Measurements from ENCODE around the gene LRMDA.

LRMDA gene

DNA sequence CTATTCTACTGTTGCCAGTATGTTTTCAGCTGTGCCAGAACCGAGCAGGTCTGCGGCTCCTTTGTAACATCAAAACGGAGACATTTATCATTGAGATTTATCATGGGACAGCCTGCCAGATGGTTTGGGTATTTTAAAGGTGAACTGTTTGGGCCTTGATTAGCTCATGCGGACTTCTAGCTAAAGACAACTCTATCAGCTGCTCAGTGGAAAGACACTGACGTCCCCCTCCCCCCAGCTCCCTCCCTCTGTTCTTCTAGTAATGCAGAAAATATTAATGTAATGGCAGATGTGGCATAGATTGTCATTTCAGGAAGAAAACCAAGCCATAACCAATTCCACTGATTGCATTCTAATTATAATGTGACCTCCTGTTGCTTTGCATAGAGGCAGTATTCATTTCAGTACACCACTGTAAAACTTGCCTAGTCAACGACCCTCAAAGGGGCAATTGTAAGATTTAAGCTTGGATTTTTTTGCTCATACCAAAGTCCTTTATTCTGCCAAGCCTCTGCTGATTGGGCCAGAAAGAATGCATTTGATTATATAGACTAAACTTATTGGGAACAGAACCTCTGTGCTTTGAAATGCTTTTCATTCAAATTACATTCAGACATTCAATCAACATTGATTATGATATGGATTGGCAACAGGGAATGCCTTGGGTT is 966.8 kb downstream of the LRMDA start:
- H2AFZ ChIP-seq (ENCODE audit: low read depth, low read length), result no peak overlapping the region
- H3K36me3 ChIP-seq (ENCODE audit: insufficient read depth, low read length), result no peaks in the 10 kb centered on the region
- no peak overlapping the region for H3K4me3 ChIP-seq (ENCODE audit: low read length)
- no peaks in the 10 kb centered on the region for H3K27me3 ChIP-seq (ENCODE audit: insufficient read depth, low read length)
- no peaks in the 10 kb centered on the region for H3K9me3 ChIP-seq (ENCODE audit: low read length)
- H3K4me1 ChIP-seq (ENCODE audit: insufficient read depth, low read length), result no peaks in the 10 kb centered on the region

DNA sequence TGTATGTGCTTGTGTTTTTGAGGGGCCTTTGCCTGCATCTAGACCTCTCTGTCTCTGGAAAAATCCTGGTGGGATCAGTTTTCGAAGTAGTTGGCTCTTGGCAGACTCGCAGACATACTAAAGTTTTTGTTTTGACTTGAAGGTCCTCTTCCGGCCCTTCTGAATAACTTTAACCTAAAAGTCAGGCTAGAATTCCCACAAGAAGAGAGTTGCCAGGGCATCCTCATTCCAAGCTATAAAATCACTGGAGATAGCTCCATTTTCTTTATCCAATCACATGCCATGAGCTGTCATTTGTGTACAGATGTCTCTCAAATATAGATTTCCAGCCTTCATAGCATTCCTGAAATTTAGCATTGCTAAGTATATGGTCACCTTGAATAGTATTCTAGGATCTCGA is 967.8 kb downstream of the LRMDA start:
- no peaks in the 10 kb centered on the region for H3K4me1 ChIP-seq (ENCODE audit: insufficient read depth, low read length)
- no peak overlapping the region for H2AFZ ChIP-seq (ENCODE audit: low read depth, low read length)
- H3K27me3 ChIP-seq (ENCODE audit: insufficient read depth, low read length), result no peaks in the 10 kb centered on the region
- no peaks in the 10 kb centered on the region for H3K36me3 ChIP-seq (ENCODE audit: insufficient read depth, low read length)
- no peaks in the 10 kb centered on the region for H3K9me3 ChIP-seq (ENCODE audit: low read length)
- no peak overlapping the region for H3K4me3 ChIP-seq (ENCODE audit: low read length)

DNA sequence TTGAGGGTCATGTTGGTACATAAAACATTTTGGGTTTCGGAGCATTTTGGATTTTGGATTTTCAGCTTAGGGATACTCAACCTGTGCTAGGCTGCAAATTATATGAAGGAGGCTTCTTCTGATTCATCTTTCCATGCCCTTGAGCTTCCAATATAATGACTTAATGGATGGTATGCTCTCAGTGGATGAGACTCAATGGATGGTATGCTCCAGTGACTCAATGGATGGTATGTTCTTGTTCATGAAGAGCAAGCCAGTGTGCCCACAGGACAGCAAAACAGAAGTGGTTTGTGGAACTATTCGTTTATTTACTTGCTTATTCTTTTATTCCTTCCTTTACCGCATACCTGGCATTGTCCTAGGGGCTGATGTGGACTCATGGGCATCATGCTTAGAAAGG is 969.6 kb downstream of the LRMDA start:
- no peaks in the 10 kb centered on the region for H3K36me3 ChIP-seq (ENCODE audit: insufficient read depth, low read length)
- no peaks in the 10 kb centered on the region for H3K9me3 ChIP-seq (ENCODE audit: low read length)
- no peak overlapping the region for H2AFZ ChIP-seq (ENCODE audit: low read depth, low read length)
- no peak overlapping the region for H3K4me3 ChIP-seq (ENCODE audit: low read length)
- H3K4me1 ChIP-seq (ENCODE audit: insufficient read depth, low read length), result no peaks in the 10 kb centered on the region
- no peaks in the 10 kb centered on the region for H3K27me3 ChIP-seq (ENCODE audit: insufficient read depth, low read length)

DNA sequence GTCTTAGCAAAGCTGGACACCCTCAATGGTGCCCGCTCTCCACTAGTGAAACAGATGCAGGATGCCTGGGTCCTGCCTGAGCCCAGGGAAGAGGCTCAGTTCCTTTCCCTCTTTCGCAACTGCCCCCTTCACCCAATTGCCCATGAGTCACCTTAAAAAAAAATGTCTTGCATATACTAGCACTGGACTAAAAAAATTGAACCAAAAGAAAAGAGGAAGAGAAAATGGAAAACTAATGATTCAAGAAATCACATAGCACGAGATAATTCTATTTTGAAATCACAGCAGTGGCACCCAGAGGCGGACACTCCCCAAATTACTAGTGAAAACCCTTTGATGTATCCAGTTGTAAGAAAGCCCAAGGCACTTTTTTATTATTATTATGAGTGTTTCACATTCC is 972.5 kb downstream of the LRMDA start:
- no peak overlapping the region for H3K4me3 ChIP-seq (ENCODE audit: low read length)
- H2AFZ ChIP-seq (ENCODE audit: low read depth, low read length), result no peak overlapping the region
- no peaks in the 10 kb centered on the region for H3K4me1 ChIP-seq (ENCODE audit: insufficient read depth, low read length)
- H3K27me3 ChIP-seq (ENCODE audit: insufficient read depth, low read length), result peaks cover 3% of the 10 kb centered on the region
- H3K9me3 ChIP-seq (ENCODE audit: low read length), result no peaks in the 10 kb centered on the region
- H3K36me3 ChIP-seq (ENCODE audit: insufficient read depth, low read length), result no peaks in the 10 kb centered on the region

DNA sequence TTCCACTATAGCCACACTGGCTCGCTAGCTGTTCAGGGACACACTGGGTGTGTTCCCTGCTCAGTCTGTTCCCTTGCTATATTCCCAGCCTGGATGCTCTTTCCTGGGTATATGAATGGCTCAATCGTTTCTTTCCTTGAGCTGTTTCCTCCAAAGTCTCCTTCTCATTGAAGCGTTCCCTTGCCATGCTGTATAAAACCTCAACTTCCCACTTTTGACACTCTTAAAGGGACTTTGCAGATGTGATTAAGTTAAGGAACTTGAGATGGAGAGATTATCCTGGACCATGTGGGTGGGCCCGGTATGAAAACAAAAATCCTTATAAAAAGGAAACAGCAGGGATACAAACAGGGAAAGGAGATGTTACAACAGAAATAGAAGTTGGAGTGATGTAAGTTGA is 973.1 kb downstream of the LRMDA start:
- H2AFZ ChIP-seq (ENCODE audit: low read depth, low read length), result no peak overlapping the region
- peaks cover 3% of the 10 kb centered on the region for H3K27me3 ChIP-seq (ENCODE audit: insufficient read depth, low read length)
- H3K4me1 ChIP-seq (ENCODE audit: insufficient read depth, low read length), result no peaks in the 10 kb centered on the region
- H3K36me3 ChIP-seq (ENCODE audit: insufficient read depth, low read length), result no peaks in the 10 kb centered on the region
- no peaks in the 10 kb centered on the region for H3K9me3 ChIP-seq (ENCODE audit: low read length)
- H3K4me3 ChIP-seq (ENCODE audit: low read length), result no peak overlapping the region

DNA sequence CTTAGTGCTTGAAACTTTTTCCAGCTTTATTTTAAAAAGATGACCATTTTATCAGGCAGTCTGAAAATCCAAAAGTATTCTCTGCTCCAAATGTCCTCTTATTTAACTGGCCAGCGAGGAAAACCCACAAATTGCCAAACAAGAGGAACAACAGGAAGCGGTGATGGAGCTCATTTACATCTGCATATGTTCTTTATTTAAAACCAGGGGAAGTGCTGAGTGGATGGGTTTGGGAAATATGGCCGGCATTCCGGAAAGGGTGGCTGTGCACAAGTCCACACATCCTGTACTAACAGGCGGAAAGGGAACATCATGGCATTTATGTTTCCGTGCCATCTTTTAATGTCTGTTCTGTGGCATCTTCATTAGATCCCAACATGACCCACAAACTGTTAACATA is 974.5 kb downstream of the LRMDA start:
- H2AFZ ChIP-seq (ENCODE audit: low read depth, low read length), result no peak overlapping the region
- H3K4me3 ChIP-seq (ENCODE audit: low read length), result no peak overlapping the region
- H3K4me1 ChIP-seq (ENCODE audit: insufficient read depth, low read length), result no peaks in the 10 kb centered on the region
- H3K27me3 ChIP-seq (ENCODE audit: insufficient read depth, low read length), result peaks cover 3% of the 10 kb centered on the region
- no peaks in the 10 kb centered on the region for H3K36me3 ChIP-seq (ENCODE audit: insufficient read depth, low read length)
- H3K9me3 ChIP-seq (ENCODE audit: low read length), result no peaks in the 10 kb centered on the region

DNA sequence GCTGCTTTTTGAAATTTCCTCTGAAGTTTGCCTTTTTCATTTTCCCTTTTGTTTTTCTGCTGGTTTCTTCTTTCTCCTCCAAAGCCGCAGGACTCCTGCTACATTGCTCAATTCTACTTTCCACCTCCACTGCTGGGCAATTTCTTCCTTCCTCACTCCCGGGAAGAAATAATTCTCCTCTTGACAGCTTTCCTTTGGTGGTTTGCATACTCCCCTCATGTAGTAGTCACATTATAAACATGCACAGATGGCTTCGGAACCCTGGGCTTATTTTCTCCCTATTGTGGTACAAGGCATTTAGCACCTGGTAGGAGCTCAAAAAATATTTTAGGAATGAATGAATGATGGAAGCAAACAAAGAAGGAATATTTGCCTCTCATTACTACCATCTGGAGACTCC is 977.2 kb downstream of the LRMDA start:
- H3K4me1 ChIP-seq (ENCODE audit: insufficient read depth, low read length), result no peaks in the 10 kb centered on the region
- no peak overlapping the region for H3K4me3 ChIP-seq (ENCODE audit: low read length)
- no peaks in the 10 kb centered on the region for H3K9me3 ChIP-seq (ENCODE audit: low read length)
- H2AFZ ChIP-seq (ENCODE audit: low read depth, low read length), result no peak overlapping the region
- no peaks in the 10 kb centered on the region for H3K36me3 ChIP-seq (ENCODE audit: insufficient read depth, low read length)
- H3K27me3 ChIP-seq (ENCODE audit: insufficient read depth, low read length), result peaks cover 3% of the 10 kb centered on the region

DNA sequence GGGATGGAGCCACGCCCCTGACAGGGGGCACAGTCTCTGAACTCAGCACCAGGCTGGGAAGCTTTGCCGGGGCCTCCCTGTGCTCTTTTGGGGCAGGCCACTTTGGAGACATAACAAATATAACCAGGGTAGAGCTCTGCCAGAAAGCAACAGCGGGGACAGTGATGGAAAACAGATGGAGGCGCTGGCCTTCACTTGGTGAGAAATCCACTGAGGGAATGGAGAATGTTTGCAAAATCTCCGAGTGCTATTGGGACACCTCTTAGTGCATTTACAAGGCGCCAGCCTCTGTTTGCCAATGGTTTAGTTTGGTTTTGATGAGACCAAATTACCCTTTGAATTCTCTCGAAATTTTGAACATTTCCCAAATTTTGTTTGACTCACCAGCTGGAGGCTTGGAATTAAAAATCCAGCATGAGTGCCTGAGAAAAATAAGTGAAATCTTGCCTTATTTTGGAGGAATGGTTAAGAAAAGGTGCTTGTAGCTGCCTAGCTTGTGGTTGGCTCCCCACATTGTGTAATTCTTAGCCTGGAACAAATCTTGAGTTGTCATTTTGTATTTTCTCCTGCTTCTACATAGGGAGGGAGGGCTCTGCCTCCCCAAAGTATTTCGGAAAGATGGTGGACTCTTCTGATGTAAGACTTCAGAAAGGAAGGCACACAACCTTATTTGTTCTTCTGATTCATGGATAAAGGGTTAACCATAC is 980.5 kb downstream of the LRMDA start:
- H3K4me1 ChIP-seq (ENCODE audit: insufficient read depth, low read length), result no peaks in the 10 kb centered on the region
- H3K27me3 ChIP-seq (ENCODE audit: insufficient read depth, low read length), result peaks cover 3% of the 10 kb centered on the region
- H3K4me3 ChIP-seq (ENCODE audit: low read length), result no peak overlapping the region
- no peaks in the 10 kb centered on the region for H3K9me3 ChIP-seq (ENCODE audit: low read length)
- H3K36me3 ChIP-seq (ENCODE audit: insufficient read depth, low read length), result no peaks in the 10 kb centered on the region
- no peak overlapping the region for H2AFZ ChIP-seq (ENCODE audit: low read depth, low read length)

DNA sequence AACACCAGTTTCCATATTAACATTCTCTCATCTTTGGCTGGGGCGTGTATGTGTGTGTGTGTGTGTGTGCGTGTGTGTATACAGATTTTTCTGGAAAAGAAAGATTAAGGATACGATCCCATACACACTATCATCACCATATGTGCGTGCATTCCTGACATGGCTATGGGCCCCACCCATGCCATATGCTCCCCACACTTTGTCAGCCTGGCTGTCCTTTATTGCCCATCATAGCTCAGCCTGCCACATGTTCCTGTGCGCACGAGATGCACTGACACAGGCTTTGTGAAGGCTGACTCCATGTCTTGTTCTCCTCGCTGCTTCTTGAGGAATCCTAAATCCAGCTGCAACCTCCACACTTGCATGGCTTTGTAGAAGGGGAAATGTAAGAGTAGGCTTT is 984.1 kb downstream of the LRMDA start:
- H3K4me3 ChIP-seq (ENCODE audit: low read length), result no peak overlapping the region
- no peaks in the 10 kb centered on the region for H3K27me3 ChIP-seq (ENCODE audit: insufficient read depth, low read length)
- no peaks in the 10 kb centered on the region for H3K36me3 ChIP-seq (ENCODE audit: insufficient read depth, low read length)
- H3K9me3 ChIP-seq (ENCODE audit: low read length), result no peaks in the 10 kb centered on the region
- H2AFZ ChIP-seq (ENCODE audit: low read depth, low read length), result no peak overlapping the region
- no peaks in the 10 kb centered on the region for H3K4me1 ChIP-seq (ENCODE audit: insufficient read depth, low read length)

DNA sequence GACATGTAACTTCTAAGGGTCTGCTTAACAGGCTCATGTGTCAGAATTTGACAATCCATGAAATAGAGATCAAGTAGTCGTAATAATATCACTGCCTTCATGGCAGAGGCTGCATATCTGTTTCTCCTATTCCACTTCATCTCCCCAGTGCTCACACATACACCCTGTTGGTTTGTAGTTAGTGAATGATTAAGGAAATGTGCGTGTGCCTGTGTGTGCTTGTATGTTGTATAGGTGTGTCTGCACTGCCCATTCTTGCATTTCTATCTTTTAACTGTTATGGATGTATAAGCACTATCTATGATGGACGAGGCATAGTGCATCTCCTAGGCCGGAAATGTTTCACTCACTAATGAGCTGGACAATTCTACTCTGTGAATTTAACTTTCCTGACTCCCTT is 985.2 kb downstream of the LRMDA start:
- Histone ChIP-seq H2AFZ (ENCODE audit: low read depth, low read length) (no peak overlapping the region), H3K4me1 (ENCODE audit: insufficient read depth, low read length) (no peaks in the 10 kb centered on the region), H3K36me3 (ENCODE audit: insufficient read depth, low read length) (no peaks in the 10 kb centered on the region), H3K27me3 (ENCODE audit: insufficient read depth, low read length) (no peaks in the 10 kb centered on the region), H3K4me3 (ENCODE audit: low read length) (no peak overlapping the region), H3K9me3 (ENCODE audit: low read length) (no peaks in the 10 kb centered on the region)

DNA sequence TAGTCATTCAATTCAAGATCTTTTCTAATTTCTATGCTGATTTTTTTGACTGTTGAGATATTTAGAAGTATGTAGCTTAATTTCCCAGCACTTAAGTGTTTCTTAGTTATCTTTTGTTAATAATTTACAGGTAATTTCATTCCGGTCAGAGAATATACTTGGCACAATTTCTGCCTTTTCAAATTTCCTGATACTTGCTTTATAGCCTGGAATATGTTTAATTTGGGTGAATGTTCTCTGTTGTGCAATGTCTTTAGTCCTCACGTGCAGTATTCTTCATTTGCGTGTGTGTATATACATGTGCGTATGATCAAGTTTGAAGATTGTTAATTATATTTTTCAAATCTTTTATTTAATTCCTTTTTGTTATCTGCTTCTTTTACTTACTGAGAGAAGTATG is 989.3 kb downstream of the LRMDA start:
- Histone ChIP-seq H3K4me1 (ENCODE audit: insufficient read depth, low read length) (no peaks in the 10 kb centered on the region), H3K27me3 (ENCODE audit: insufficient read depth, low read length) (no peaks in the 10 kb centered on the region), H3K4me3 (ENCODE audit: low read length) (no peak overlapping the region), H2AFZ (ENCODE audit: low read depth, low read length) (no peak overlapping the region), H3K36me3 (ENCODE audit: insufficient read depth, low read length) (no peaks in the 10 kb centered on the region), H3K9me3 (ENCODE audit: low read length) (no peaks in the 10 kb centered on the region)

DNA sequence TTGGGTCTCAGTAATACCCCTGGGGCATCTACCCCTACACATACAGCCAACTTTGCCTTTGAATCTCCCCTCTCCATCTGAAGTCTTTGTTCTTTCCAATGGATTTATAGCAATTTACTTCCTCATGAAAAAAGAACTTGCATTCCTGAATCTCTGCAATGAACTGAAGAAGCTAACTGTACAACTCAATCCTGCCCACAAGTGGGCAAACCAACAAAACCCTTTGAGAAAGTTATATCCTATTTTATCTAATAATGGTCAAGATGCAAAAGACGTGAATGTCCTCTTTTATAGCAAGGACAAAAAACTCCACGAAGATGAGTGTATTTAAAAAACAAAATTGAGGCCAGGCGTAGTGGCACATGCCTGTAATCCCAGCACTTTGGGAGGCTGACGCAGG is 991.3 kb downstream of the LRMDA start:
- no peaks in the 10 kb centered on the region for H3K9me3 ChIP-seq (ENCODE audit: low read length)
- no peak overlapping the region for H3K4me3 ChIP-seq (ENCODE audit: low read length)
- H3K27me3 ChIP-seq (ENCODE audit: insufficient read depth, low read length), result no peaks in the 10 kb centered on the region

DNA sequence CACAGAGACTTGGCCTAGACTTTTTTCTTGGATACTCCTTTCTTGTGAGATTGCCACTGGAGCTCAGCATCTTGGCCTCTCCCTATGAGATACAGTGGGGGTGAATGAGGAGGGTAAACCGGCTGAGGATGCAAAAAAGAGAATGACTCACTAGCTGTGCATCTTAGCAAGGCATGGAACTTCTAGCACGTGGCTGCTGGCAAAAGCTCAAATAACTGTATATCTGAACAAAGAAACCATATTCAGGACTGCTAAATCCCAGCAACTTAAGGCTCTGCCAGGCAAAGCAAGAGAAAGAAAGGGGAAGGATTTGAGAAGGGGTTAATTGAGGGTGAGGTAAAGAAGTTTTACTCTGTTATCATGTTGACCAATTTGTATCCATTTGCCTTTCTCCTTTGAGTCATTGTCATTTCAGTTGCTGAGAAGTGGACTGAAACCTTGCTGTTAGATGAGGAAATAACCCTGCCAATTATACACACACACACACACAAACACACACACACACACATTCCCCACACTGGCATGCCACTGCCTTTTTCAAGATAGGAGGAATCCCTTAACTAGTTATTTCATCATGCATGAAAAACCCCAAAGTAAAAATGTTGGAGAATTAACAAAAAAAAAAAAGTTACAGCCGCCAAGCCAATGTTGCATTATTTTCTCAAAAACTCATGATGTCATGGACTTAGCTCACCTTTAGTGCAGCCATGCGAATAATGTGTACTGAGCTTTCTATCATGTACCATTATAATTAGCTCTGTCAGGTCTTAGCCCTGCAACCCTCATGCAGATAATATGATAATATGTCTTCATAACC is 997.3 kb downstream of the LRMDA start:
- Histone ChIP-seq H3K9me3 (ENCODE audit: low read length) (no peaks in the 10 kb centered on the region), H2AFZ (ENCODE audit: low read depth, low read length) (no peak overlapping the region), H3K27me3 (ENCODE audit: insufficient read depth, low read length) (no peaks in the 10 kb centered on the region), H3K36me3 (ENCODE audit: insufficient read depth, low read length) (no peaks in the 10 kb centered on the region), H3K4me1 (ENCODE audit: insufficient read depth, low read length) (peaks cover 15% of the 10 kb centered on the region), H3K4me3 (ENCODE audit: low read length) (no peak overlapping the region)

More for the DNA sequence above, 991.3 kb downstream of the LRMDA start:
- no peak overlapping the region for H2AFZ ChIP-seq (ENCODE audit: low read depth, low read length)
- H3K4me1 ChIP-seq (ENCODE audit: insufficient read depth, low read length), result no peaks in the 10 kb centered on the region
- no peaks in the 10 kb centered on the region for H3K36me3 ChIP-seq (ENCODE audit: insufficient read depth, low read length)
